Endothelial cell of hepatic sinusoid (primary cell): Measurements from ENCODE around the gene SAXO1.
"Not testable (repeated sequence)": the region's sequence is repeated elsewhere in the genome, so short reads cannot be mapped to it uniquely, and the experiment has no call there.

Experiments used
- in situ Hi-C: cut with HindIII; loops from 2 replicates; pipeline ENCODE4 v1.10.0; 2017; ENCODE audit warnings: low sequenced_read_pairs

The SAXO1 gene

GRCh38 chr9:18972675-18973074 is 60.3 kb downstream of the SAXO1 start:
- in situ Hi-C loops: no loop called here

- in situ Hi-C loops: no loop called here
Observed at GRCh38 chr9:18971909-18972308, 61.1 kb downstream of the SAXO1 start.

- in situ Hi-C loops: no loop called here
Observed at GRCh38 chr9:18971404-18971803, 61.6 kb downstream of the SAXO1 start.

GRCh38 chr9:18970393-18970792 is 62.6 kb downstream of the SAXO1 start:
- in situ Hi-C loops: no loop called here

GRCh38 chr9:18969128-18969527 is 63.9 kb downstream of the SAXO1 start:
- in situ Hi-C loops: no loop called here

GRCh38 chr9:18955626-18956025 is 77.4 kb downstream of the SAXO1 start:
- in situ Hi-C loops: no loop called here

- in situ Hi-C loops: no loop called here
Observed at GRCh38 chr9:18951936-18952335, 81.1 kb downstream of the SAXO1 start.

- in situ Hi-C loops: no loop called here
Observed at GRCh38 chr9:18947892-18948339, 85.1 kb downstream of the SAXO1 start.

GRCh38 chr9:18942801-18943200 is 90.2 kb downstream of the SAXO1 start:
- in situ Hi-C loops: no loop called here

GRCh38 chr9:18941060-18941740 is 91.8 kb downstream of the SAXO1 start:
- in situ Hi-C loops: no loop called here

GRCh38 chr9:18939943-18940342 is 93.1 kb downstream of the SAXO1 start:
- in situ Hi-C loops: no loop called here

- in situ Hi-C loops: no loop called here
Observed at GRCh38 chr9:18936094-18936871, 96.7 kb downstream of the SAXO1 start.

- in situ Hi-C loops: no loop called here
Observed at GRCh38 chr9:18935541-18935940, 97.5 kb downstream of the SAXO1 start.

- in situ Hi-C loops: not testable (repeated sequence)
Observed at GRCh38 chr9:18930611-18931010, 102.4 kb downstream of the SAXO1 start.

GRCh38 chr9:18928711-18929110 is 104.3 kb downstream of the SAXO1 start:
- in situ Hi-C loops: no loop called here

GRCh38 chr9:18926513-18926912 is 106.5 kb downstream of the SAXO1 start:
- in situ Hi-C loops: no loop called here

- in situ Hi-C loops: no loop called here
Observed at GRCh38 chr9:18925880-18926279, 107.1 kb downstream of the SAXO1 start.

- in situ Hi-C loops: no loop called here
Observed at GRCh38 chr9:18923671-18924430, 109.2 kb downstream of the SAXO1 start.

- in situ Hi-C loops: no loop called here
Observed at GRCh38 chr9:18923167-18923566, 109.8 kb downstream of the SAXO1 start.

GRCh38 chr9:18922161-18922885 is 110.7 kb downstream of the SAXO1 start:
- in situ Hi-C loops: no loop called here
